GM18867 (cell line): ENCODE results near the gene EPHB1.

Experiments
- ATAC-seq: cut with Tn5 transposase; IDR thresholded peaks from one replicate; pipeline ENCODE4 v1.9.1; 2021; ENCODE audit warnings: mild to moderate bottlenecking, moderate library complexity; ENCODE audit not compliant: unreplicated experiment

The EPHB1 gene

GRCh38 chr3:135263331-135263730 lies 468.3 kb downstream of the EPHB1 start:
- ATAC-seq: no peak

- ATAC-seq: no peak
Observed at GRCh38 chr3:135267487-135267886, 472.4 kb downstream of the EPHB1 start.

- ATAC-seq: no peak
Observed at GRCh38 chr3:135268941-135269532, 474.0 kb downstream of the EPHB1 start.

GRCh38 chr3:135271177-135272025 lies 476.3 kb downstream of the EPHB1 start:
- no peak for ATAC-seq

- no peak for ATAC-seq
Observed at GRCh38 chr3:135272026-135272669, 477.1 kb downstream of the EPHB1 start.

GRCh38 chr3:135292162-135292561 lies 497.1 kb downstream of the EPHB1 start:
- ATAC-seq: no peak

- no peak for ATAC-seq
Observed at GRCh38 chr3:135301670-135302069, 506.6 kb downstream of the EPHB1 start.

GRCh38 chr3:135304378-135304777 lies 509.3 kb downstream of the EPHB1 start:
- ATAC-seq: no peak
